GM12872 (cell line): ENCODE results near the gene OTULIN.

ENCODE experiments used
- CTCF ChIP-seq: IDR thresholded peaks from 3 replicates; pipeline ENCODE4 v1.5.1; 2011; ENCODE audit warnings: low read depth, mild to moderate bottlenecking, low read length, moderate library complexity; ENCODE audit not compliant: insufficient read depth

The OTULIN gene

GRCh38 chr5:14668181-14668591 is 3.7 kb downstream of the OTULIN start:
- TF ChIP-seq CTCF = no peak

- TF ChIP-seq CTCF = no peak
Measured at GRCh38 chr5:14669415-14669814, 4.9 kb downstream of the OTULIN start.

- no peak for TF ChIP-seq CTCF
Measured at GRCh38 chr5:14669975-14670374, 5.5 kb downstream of the OTULIN start.

GRCh38 chr5:14671414-14671813 is 6.9 kb downstream of the OTULIN start:
- no peak for TF ChIP-seq CTCF

- TF ChIP-seq CTCF = no peak
Measured at GRCh38 chr5:14672082-14672481, 7.6 kb downstream of the OTULIN start.

GRCh38 chr5:14672484-14673394 is 8.2 kb downstream of the OTULIN start:
- TF ChIP-seq CTCF = no peak

GRCh38 chr5:14673443-14673842 is 8.9 kb downstream of the OTULIN start:
- TF ChIP-seq CTCF = no peak
